GM18861 (cell line): Measurements from ENCODE around the gene YDJC.
"Not testable (repeated sequence)": the region's sequence is repeated elsewhere in the genome, so short reads cannot be mapped to it uniquely, and the experiment has no call there.

Experiments
- ATAC-seq: cut with Tn5 transposase; IDR thresholded peaks from one replicate; pipeline ENCODE4 v1.9.1; 2021; ENCODE audit not compliant: unreplicated experiment

Gene YDJC

GRCh38 chr22:21629255-21630149, at the start of gene YDJC:
YDJC (minus strand) TSS chr22:21630022; CDS start chr22:21630014, 8 bp downstream.
- peak; percentile 66 for ATAC-seq

GRCh38 chr22:21679383-21679782, 49.6 kb upstream of the YDJC start:
- ATAC-seq = no peak

GRCh38 chr22:21678842-21679241, 49.0 kb upstream of the YDJC start:
- not testable (repeated sequence) for ATAC-seq

- no peak for ATAC-seq
These were observed 48.0 kb upstream of the YDJC start for GRCh38 chr22:21677606-21678443.

- ATAC-seq = no peak
These were observed 44.9 kb upstream of the YDJC start for GRCh38 chr22:21674638-21675245.

- ATAC-seq = no peak
These were observed 43.9 kb upstream of the YDJC start for GRCh38 chr22:21673534-21674321.

GRCh38 chr22:21672107-21672629, 42.3 kb upstream of the YDJC start:
- no peak for ATAC-seq

GRCh38 chr22:21669026-21669425, 39.2 kb upstream of the YDJC start:
- ATAC-seq = no peak

- no peak for ATAC-seq
These were observed 37.0 kb upstream of the YDJC start for GRCh38 chr22:21666786-21667185.

GRCh38 chr22:21665047-21665851, 35.4 kb upstream of the YDJC start:
- no peak for ATAC-seq

- no peak for ATAC-seq
These were observed 33.9 kb upstream of the YDJC start for GRCh38 chr22:21663738-21664137.

GRCh38 chr22:21661991-21662390, 32.2 kb upstream of the YDJC start:
- no peak for ATAC-seq

- no peak for ATAC-seq
These were observed 31.1 kb upstream of the YDJC start for GRCh38 chr22:21660904-21661303.

GRCh38 chr22:21659864-21660525, 30.2 kb upstream of the YDJC start:
- no peak for ATAC-seq

GRCh38 chr22:21657360-21658032, 27.7 kb upstream of the YDJC start:
- peak; percentile 58 for ATAC-seq

- no peak for ATAC-seq
These were observed 27.2 kb upstream of the YDJC start for GRCh38 chr22:21657020-21657359.

GRCh38 chr22:21652547-21653545, 23.0 kb upstream of the YDJC start:
- no peak for ATAC-seq
